Activated CD8-positive, alpha-beta memory T cell treated with anti-CD3 and anti-CD28 coated beads for 48 hours (primary cell): ENCODE results near the gene DENND1B.

Source experiments
- DNase-seq, 3 experiments: peaks; one replicate each; pipeline ENCODE4 v3.0.0-alpha.2; 2020; ENCODE audit warnings: low read depth in 2 of 3, low spot score in 2 of 3

The DENND1B gene

DNA sequence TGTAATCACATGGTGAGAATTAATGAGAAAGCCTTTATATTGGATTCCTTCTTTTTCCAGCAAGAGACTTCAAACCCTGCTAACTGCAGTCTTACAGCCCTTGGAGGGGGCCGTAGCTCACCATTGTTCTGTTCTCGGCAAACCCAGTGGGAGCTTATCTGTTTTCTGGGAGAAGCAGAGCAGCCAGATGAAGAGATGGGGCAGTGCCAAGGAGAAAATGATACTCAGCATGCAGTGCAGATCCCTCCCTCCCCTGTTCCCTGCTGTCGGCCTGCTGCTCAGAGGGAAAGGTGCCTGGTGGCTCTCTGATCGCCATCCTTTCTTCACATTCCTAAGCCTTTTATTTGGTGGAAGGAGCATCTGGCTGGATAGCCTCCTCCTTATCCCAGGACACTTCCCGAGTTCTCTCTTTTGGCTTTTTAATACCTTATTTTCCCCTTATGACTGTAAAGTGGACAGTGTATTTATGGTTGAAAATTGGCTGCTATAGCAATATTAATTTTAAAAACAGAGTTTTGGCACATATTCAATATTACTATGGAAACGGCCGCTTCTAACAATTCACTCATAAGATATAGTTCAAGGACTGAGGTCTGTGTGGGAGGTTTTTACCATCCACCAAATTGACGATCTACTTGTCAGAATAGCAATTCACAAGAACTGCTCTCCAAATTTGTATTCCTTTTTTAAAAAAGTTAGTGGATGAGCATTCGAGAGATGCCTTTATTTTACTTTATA, 303.9 kb downstream of the DENND1B start:
- DNase-seq = no peak

DNA sequence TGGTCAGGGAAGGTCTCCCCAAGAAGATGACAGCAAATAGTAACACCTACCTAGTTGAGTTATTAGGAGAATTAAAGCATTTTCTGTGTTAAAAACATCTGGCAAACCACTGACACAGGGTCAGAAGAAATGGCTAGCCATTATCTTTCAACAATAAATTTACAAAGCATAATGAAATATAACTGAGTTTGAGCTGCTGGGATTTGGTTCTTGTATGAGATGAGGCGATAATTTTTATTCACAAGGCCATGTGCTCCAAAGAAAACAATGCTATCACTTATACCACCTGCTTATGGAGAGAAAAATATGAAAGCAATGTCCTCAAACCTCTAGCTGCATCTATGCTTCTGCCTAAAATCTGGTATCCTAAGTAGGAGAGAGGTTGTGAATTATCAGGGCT, 304.9 kb downstream of the DENND1B start:
- no peak for DNase-seq

DNA sequence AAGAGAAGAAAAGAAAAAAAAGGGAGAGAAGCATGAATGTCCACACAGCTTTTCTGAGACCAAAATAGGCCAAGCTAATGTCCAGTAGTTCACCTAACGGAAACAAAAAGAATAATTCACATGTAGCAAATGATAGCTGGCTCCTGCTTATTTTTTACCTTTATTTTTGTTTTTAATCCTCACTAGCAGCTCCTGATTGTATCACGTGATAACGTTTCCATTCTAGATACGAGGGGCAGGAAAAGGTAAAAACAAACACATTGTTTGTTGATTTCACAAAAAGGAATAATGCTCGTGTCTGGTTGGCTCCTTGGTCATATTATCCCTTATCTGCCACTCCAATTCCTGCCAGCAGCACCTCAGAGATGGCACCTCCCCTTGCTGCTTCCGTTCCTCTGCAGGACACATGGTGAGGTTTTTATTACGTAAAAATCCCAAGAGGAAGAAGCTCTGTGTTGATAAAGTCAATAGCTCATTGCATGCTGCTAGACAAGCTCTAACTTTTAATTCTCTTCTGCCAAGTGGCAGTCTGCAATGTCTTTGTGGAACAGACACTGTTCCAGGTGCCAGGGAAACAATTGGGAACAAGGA, 305.6 kb downstream of the DENND1B start:
- no peak for DNase-seq

DNA sequence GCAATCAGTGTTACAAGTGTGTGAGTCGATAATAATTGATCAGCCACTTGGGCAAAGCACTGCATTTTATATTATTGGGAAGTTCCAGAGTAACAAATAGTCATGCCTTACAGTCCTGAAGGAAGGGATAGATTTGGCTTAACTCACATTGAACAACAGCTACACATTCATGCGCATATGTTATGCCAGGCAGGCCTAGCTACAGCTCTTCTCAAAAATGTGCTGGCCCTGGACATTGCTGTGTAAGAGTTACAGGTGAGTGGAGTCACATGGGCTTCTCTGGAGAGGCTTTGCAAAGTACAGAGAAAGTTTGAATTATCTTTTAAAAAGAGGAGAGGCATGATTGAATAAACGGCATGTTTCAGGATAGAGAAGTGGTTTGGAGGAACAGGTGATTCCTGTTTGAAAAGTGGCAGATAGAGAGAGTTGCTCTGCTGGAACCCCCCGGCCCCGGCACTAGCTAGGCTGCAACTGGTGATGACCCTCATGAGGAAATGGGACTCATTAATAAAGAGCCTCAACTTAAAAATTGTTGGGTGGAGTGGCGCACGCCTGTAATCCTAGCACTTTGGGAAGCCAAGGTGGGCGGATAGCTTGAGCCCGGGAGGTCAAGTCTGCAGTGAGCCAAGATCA, 306.6 kb downstream of the DENND1B start:
- DNase-seq = no peak

DNA sequence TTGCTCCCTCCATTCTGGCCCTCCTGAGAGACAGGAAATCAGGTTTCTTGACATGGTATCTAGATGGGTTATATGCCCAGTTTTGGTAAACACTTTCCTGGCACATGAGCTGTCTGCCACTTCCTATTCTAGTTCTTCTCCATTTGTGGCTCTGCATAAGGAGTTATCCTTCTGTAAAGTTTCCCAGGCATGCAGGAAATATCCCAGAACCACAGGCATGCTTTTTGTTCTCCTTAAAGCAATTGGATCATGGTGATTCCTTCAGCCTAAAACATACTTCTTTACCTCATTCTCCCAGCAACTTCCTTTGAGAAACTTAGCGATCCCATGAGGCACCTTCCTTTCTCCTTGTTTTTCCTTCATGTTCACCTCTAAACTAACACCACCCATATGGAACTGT, 307.4 kb downstream of the DENND1B start:
- DNase-seq = no peak

DNA sequence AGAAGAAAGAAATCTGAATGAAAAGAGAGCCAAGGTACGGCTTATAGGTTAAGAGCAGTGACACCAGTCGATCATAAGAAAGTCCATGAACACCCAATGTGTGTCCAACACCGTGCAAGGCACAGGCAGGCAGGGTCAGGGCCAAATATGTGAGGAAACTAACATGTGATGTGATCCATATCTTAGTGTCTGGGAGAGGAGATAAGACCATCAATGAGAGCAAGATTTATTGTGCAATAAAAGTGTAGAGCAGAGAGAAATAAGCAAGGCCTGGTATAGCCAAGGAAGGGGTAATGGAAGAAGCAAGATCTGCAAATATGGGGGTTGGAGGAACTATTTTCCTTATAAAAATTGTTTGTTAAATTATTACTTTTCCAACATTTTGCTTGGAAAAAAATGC, 308.5 kb downstream of the DENND1B start:
- no peak for DNase-seq

DNA sequence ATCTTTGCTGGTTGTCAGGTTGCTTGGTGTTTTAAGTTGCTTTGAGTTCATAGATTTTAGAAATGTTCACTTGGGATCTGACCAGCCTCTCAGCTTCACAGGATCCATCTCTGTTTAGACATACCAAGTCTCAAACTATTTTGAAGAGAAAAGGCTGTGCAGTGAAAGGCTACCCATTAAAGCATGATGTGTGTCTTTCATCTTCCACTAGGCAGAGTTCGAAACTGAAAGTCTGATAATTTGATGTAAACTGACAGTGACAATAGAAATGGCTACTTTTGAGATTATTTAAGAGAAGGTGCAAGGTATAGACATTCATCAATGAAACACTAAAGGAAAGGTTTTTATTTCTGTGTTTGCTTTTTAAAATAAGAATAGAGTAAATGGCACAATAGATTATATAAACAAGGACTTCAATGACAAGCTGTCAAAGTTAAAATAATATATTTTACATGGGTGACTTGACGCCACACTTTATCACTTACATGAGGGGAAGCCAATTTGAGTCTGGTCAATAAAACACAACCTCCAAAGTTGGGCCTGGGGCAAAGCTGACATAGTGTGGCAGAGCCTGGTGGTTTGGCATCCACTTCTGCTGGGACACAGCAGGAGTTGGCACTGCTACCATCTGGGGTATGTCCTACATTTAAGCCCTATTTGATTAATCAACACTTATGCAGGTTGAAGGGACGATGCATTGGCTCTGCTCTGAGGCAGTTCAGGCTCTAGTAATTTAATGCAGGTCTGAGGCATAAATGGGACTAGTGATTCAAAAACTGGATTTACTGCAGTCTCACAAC, 309.6 kb downstream of the DENND1B start:
- no peak for DNase-seq

DNA sequence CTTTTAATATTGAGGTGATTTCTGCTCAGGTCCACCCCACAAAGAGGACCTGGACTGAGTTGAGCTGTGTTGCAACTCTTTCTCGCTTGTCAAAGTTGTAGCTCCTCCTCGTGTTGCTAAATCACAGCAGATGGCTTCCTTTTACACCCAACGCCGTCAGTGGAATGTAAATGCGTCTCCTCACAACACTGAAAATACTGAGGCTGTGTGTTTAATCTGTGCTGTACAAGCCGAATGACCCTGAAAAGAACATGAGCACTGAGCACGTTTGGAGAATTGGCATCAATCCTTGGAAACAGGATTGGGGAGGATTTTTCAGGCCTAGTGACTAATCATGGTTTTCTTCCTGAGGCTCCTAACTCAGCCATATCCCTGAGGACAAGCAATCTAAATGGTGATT, 311.2 kb downstream of the DENND1B start:
- no peak for DNase-seq

DNA sequence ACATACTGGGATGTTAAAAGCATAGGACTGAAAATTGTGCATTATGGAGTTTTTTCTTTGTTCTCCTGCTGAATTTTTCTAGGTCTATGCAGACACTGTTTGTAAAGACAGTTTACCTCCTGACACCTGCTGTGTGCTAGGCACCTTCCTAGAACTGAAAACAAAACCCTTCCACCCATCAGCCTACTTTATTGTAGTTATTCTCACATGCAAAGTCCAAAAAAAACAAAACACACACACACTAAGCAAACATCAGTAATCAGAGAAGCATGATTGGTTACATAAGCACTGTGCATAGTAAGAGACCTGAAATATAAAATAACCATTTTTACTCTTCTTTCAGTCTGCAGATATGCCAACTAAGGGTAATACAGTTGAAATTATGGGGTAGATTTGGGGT, 312.1 kb downstream of the DENND1B start:
- no peak for DNase-seq

DNA sequence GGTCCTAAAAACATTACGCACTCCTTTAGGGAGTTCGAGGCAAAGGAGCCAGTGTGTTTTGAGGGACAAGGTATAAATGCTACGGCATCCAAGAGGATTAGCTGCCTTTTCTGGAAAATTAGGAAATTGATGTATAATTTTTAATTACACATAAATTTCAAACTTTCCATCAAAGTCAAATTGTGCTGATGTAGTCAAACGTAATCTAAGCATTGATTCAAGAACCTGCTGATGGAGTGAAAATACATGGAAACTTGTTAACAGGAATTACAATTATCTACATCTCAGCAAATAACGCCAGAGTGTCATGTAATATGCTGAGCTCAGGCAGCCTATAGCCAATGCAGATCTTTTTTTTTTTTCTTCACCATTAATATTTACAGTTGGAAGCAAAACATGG, 312.7 kb downstream of the DENND1B start:
- no peak for DNase-seq
